ENCODE data around the gene GPR183.

The GPR183 gene

DNA sequence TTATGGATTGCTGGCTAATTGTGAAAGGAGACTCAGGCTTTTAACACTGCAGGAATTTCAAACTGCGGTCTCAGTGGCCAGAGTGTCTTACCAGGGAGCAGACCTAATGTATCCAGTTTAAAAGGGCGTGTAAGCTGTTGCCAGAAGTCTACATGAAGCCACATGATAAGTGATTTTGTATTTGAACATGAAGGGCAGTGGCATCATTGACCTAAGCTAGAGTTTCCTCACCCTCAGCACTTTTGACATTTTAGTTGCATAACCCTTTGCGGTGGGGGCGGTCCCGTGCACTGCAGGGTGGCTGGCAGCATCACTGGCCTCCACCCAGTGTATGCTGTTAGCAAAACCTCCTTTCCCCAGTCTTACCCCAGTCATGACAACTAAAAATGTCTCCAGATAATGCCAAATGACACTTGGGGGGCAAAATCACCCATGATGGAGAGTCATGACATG, 25.4 kb downstream of the GPR183 start:
- no peak overlapping the region for H3K9ac ChIP-seq (ENCODE audit: low read depth, low read length)
- no peaks in the 10 kb centered on the region for H3K27me3 ChIP-seq (ENCODE audit: control insufficient read depth, insufficient read depth, low read length)
- H3K9me3 ChIP-seq (ENCODE audit: control insufficient read depth, insufficient read depth, low read length), result no peaks in the 10 kb centered on the region
- H3K4me3 ChIP-seq (ENCODE audit: low read depth, low read length), result no peak overlapping the region
- 0 out of 2 replicates have a peak, but pooled peaks cover 4% of the 10 kb centered on the region for H3K36me3 ChIP-seq (ENCODE audit: control insufficient read depth, insufficient read depth, low read length)
- H3K27ac ChIP-seq (ENCODE audit: low read depth, low read length), result no peak overlapping the region
- peaks cover 6% of the 10 kb centered on the region; the same call in 1 of the 2 replicates for H3K4me1 ChIP-seq (ENCODE audit: control insufficient read depth, insufficient read depth, low read length)

GRCh38 chr13:99280166-99280565, 27.0 kb downstream of the GPR183 start:
- no peak overlapping the region for H3K27ac ChIP-seq (ENCODE audit: low read depth, low read length)
- peaks cover 10% of the 10 kb centered on the region for H3K4me1 ChIP-seq (ENCODE audit: control insufficient read depth, insufficient read depth, low read length)
- no peaks in the 10 kb centered on the region for H3K9me3 ChIP-seq (ENCODE audit: control insufficient read depth, insufficient read depth, low read length)
- H3K9ac ChIP-seq (ENCODE audit: low read depth, low read length), result no peak overlapping the region
- H3K4me3 ChIP-seq (ENCODE audit: low read depth, low read length), result no peak overlapping the region
- 0 out of 2 replicates have a peak, but pooled peaks cover 4% of the 10 kb centered on the region for H3K36me3 ChIP-seq (ENCODE audit: control insufficient read depth, insufficient read depth, low read length)
- no peaks in the 10 kb centered on the region for H3K27me3 ChIP-seq (ENCODE audit: control insufficient read depth, insufficient read depth, low read length)

DNA sequence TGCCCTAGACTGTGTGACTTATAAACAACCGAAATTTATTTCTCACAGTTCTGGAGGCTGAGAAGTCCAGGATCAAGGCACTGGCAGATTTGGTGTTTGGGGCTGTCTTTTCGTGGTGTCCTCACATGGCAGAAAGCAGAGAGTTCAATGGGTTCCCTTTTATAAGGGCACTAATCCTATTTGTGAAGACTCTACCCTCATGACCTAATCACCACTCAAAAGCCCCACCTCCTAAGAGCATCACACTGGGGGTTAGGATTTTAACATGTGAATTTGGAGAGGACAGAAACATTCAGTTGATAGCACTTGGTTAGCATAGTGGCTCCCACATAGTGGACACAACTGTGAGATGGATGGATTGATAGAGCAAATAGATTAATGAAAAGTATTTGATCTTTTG, 27.6 kb downstream of the GPR183 start:
- H3K9ac ChIP-seq (ENCODE audit: low read depth, low read length), result no peak overlapping the region
- H3K4me3 ChIP-seq (ENCODE audit: low read depth, low read length), result no peak overlapping the region
- no peaks in the 10 kb centered on the region for H3K9me3 ChIP-seq (ENCODE audit: control insufficient read depth, insufficient read depth, low read length)
- H3K27me3 ChIP-seq (ENCODE audit: control insufficient read depth, insufficient read depth, low read length), result no peaks in the 10 kb centered on the region
- no peak overlapping the region for H3K27ac ChIP-seq (ENCODE audit: low read depth, low read length)
- peaks cover 10% of the 10 kb centered on the region for H3K4me1 ChIP-seq (ENCODE audit: control insufficient read depth, insufficient read depth, low read length)
- H3K36me3 ChIP-seq (ENCODE audit: control insufficient read depth, insufficient read depth, low read length), result 0 out of 2 replicates have a peak, but pooled peaks cover 4% of the 10 kb centered on the region

- Histone ChIP-seq H3K9me3 (ENCODE audit: control insufficient read depth, insufficient read depth, low read length) (no peaks in the 10 kb centered on the region), H3K9ac (ENCODE audit: low read depth, low read length) (no peak overlapping the region), H3K4me3 (ENCODE audit: low read depth, low read length) (no peak overlapping the region), H3K36me3 (ENCODE audit: control insufficient read depth, insufficient read depth, low read length) (0 out of 2 replicates have a peak, but pooled peaks cover 4% of the 10 kb centered on the region), H3K4me1 (ENCODE audit: control insufficient read depth, insufficient read depth, low read length) (peaks cover 10% of the 10 kb centered on the region), H3K27ac (ENCODE audit: low read depth, low read length) (no peak overlapping the region), H3K27me3 (ENCODE audit: control insufficient read depth, insufficient read depth, low read length) (no peaks in the 10 kb centered on the region)
Measured at GRCh38 chr13:99278843-99279242, 28.4 kb downstream of the GPR183 start.

- no peak overlapping the region for H3K27ac ChIP-seq (ENCODE audit: low read depth, low read length)
Measured at GRCh38 chr13:99278200-99278599, 29.0 kb downstream of the GPR183 start.

DNA sequence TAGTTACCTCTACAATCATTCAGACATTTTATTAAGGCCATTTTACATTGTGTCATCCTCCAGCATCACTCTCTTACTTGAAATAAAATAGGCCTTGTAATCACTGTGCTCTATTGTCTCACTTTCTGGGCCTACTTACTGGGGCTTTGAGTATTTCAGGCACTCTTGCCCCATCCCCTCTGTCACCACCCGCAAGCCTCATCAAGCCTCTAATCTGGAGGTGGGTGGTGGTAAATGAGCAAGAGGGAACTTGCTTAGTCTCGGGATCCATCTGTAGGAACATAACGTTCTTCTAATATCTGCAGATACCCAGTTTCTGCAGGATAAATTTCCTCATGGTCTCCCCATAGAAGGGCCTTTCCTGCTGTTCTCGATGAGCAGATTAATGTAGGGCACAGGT, 29.6 kb downstream of the GPR183 start:
- H3K27ac ChIP-seq (ENCODE audit: low read depth, low read length), result no peak overlapping the region
- 0 out of 2 replicates have a peak, but pooled peaks cover 4% of the 10 kb centered on the region for H3K36me3 ChIP-seq (ENCODE audit: control insufficient read depth, insufficient read depth, low read length)
- H3K9ac ChIP-seq (ENCODE audit: low read depth, low read length), result no peak overlapping the region
- H3K4me3 ChIP-seq (ENCODE audit: low read depth, low read length), result no peak overlapping the region
- H3K27me3 ChIP-seq (ENCODE audit: control insufficient read depth, insufficient read depth, low read length), result no peaks in the 10 kb centered on the region
- peaks cover 10% of the 10 kb centered on the region for H3K4me1 ChIP-seq (ENCODE audit: control insufficient read depth, insufficient read depth, low read length)
- H3K9me3 ChIP-seq (ENCODE audit: control insufficient read depth, insufficient read depth, low read length), result no peaks in the 10 kb centered on the region

More at GRCh38 chr13:99278200-99278599, 29.0 kb downstream of the GPR183 start:
- H3K4me1 ChIP-seq (ENCODE audit: control insufficient read depth, insufficient read depth, low read length), result peaks cover 10% of the 10 kb centered on the region
- H3K36me3 ChIP-seq (ENCODE audit: control insufficient read depth, insufficient read depth, low read length), result 0 out of 2 replicates have a peak, but pooled peaks cover 4% of the 10 kb centered on the region
- no peak overlapping the region for H3K4me3 ChIP-seq (ENCODE audit: low read depth, low read length)
- H3K9me3 ChIP-seq (ENCODE audit: control insufficient read depth, insufficient read depth, low read length), result no peaks in the 10 kb centered on the region
- no peak overlapping the region for H3K9ac ChIP-seq (ENCODE audit: low read depth, low read length)
- H3K27me3 ChIP-seq (ENCODE audit: control insufficient read depth, insufficient read depth, low read length), result no peaks in the 10 kb centered on the region

GRCh38 chr13:99276706-99277105, 30.5 kb downstream of the GPR183 start:
- Histone ChIP-seq H3K4me3 (ENCODE audit: low read depth, low read length) (no peak overlapping the region), H3K9ac (ENCODE audit: low read depth, low read length) (no peak overlapping the region), H3K27ac (ENCODE audit: low read depth, low read length) (no peak overlapping the region), H3K36me3 (ENCODE audit: control insufficient read depth, insufficient read depth, low read length) (0 out of 2 replicates have a peak, but pooled peaks cover 4% of the 10 kb centered on the region), H3K4me1 (ENCODE audit: control insufficient read depth, insufficient read depth, low read length) (peaks cover 10% of the 10 kb centered on the region), H3K9me3 (ENCODE audit: control insufficient read depth, insufficient read depth, low read length) (no peaks in the 10 kb centered on the region), H3K27me3 (ENCODE audit: control insufficient read depth, insufficient read depth, low read length) (no peaks in the 10 kb centered on the region)

DNA sequence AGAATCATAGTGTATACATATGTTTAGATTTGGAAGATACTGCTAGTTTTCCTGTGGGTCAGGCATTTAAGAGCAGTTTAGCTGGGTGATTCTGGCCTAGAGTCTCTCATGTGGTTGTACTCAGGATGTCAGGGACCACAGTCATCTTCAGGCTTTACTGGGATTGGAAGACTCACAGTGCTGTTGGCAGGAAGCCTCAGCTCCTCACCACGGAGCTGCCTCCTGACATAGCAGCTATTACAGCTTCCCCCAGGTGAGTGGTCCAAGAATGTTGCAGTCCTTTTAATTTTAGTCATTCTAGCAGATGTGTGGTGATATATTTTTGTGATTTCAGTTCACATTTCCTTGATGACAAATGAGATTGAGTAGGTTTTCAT, 32.1 kb downstream of the GPR183 start:
- no peaks in the 10 kb centered on the region for H3K9me3 ChIP-seq (ENCODE audit: control insufficient read depth, insufficient read depth, low read length)
- peaks cover 10% of the 10 kb centered on the region for H3K4me1 ChIP-seq (ENCODE audit: control insufficient read depth, insufficient read depth, low read length)
- no peaks in the 10 kb centered on the region for H3K27me3 ChIP-seq (ENCODE audit: control insufficient read depth, insufficient read depth, low read length)
- no peak overlapping the region for H3K9ac ChIP-seq (ENCODE audit: low read depth, low read length)
- no peak overlapping the region for H3K27ac ChIP-seq (ENCODE audit: low read depth, low read length)
- 0 out of 2 replicates have a peak, but pooled peaks cover under 1% of the 10 kb centered on the region for H3K36me3 ChIP-seq (ENCODE audit: control insufficient read depth, insufficient read depth, low read length)
- H3K4me3 ChIP-seq (ENCODE audit: low read depth, low read length), result no peak overlapping the region

DNA sequence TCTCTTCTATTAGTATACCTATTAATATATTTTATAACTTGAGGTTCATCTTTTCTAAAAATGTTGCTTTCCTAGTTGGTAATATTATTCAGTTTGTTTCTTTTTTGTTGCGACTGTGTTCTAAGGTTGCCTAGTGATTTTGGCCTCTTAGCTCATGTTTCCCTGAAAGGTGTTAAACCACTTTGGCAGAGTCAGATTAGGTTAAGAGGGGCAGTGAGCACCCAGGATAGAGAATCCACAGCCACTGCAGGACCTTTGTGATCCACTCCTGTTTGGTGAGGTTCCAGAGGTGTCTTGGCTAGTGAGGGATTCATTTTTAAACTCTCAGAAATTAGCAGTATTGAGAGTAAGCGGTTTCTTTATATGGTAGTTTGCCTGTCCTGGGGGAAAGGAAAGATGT, 34.1 kb downstream of the GPR183 start:
- no peaks in the 10 kb centered on the region for H3K9me3 ChIP-seq (ENCODE audit: control insufficient read depth, insufficient read depth, low read length)
- no peak overlapping the region for H3K9ac ChIP-seq (ENCODE audit: low read depth, low read length)
- peaks cover 5% of the 10 kb centered on the region; the same call in 1 of the 2 replicates for H3K4me1 ChIP-seq (ENCODE audit: control insufficient read depth, insufficient read depth, low read length)
- no peaks in the 10 kb centered on the region for H3K27me3 ChIP-seq (ENCODE audit: control insufficient read depth, insufficient read depth, low read length)
- H3K36me3 ChIP-seq (ENCODE audit: control insufficient read depth, insufficient read depth, low read length), result no peaks in the 10 kb centered on the region
- no peak overlapping the region for H3K27ac ChIP-seq (ENCODE audit: low read depth, low read length)
- no peak overlapping the region for H3K4me3 ChIP-seq (ENCODE audit: low read depth, low read length)

GRCh38 chr13:99272481-99272880, 34.7 kb downstream of the GPR183 start:
- Histone ChIP-seq H3K9me3 (ENCODE audit: control insufficient read depth, insufficient read depth, low read length) (no peaks in the 10 kb centered on the region), H3K27me3 (ENCODE audit: control insufficient read depth, insufficient read depth, low read length) (no peaks in the 10 kb centered on the region), H3K36me3 (ENCODE audit: control insufficient read depth, insufficient read depth, low read length) (0 out of 2 replicates have a peak, but pooled peaks cover 5% of the 10 kb centered on the region), H3K4me1 (ENCODE audit: control insufficient read depth, insufficient read depth, low read length) (peaks cover 5% of the 10 kb centered on the region; the same call in 1 of the 2 replicates), H3K27ac (ENCODE audit: low read depth, low read length) (no peak overlapping the region), H3K9ac (ENCODE audit: low read depth, low read length) (no peak overlapping the region), H3K4me3 (ENCODE audit: low read depth, low read length) (no peak overlapping the region)

GRCh38 chr13:99271249-99271648, 36.0 kb downstream of the GPR183 start:
- Histone ChIP-seq H3K9me3 (ENCODE audit: control insufficient read depth, insufficient read depth, low read length) (no peaks in the 10 kb centered on the region), H3K9ac (ENCODE audit: low read depth, low read length) (no peak overlapping the region), H3K4me1 (ENCODE audit: control insufficient read depth, insufficient read depth, low read length) (no peaks in the 10 kb centered on the region), H3K27ac (ENCODE audit: low read depth, low read length) (no peak overlapping the region), H3K4me3 (ENCODE audit: low read depth, low read length) (no peak overlapping the region), H3K36me3 (ENCODE audit: control insufficient read depth, insufficient read depth, low read length) (0 out of 2 replicates have a peak, but pooled peaks cover 5% of the 10 kb centered on the region), H3K27me3 (ENCODE audit: control insufficient read depth, insufficient read depth, low read length) (no peaks in the 10 kb centered on the region)

All from HUES48 (cell line).